Endometrium (tissue), 2 donors: ENCODE measurements around the gene RIPOR3.
"Not testable (repeated sequence)": the region's sequence is repeated elsewhere in the genome, so short reads cannot be mapped to it uniquely, and the experiment has no call there.

ENCODE experiments used
- FAIRE-seq: peaks from 2 replicates; lab custom pipeline; 2012; peaks lifted over from hg19 to GRCh38; lab: Jason Lieb, UNC
- donor health status: control.
- donor health status: control.

The RIPOR3 gene

GRCh38 chr20:50658804-50659380 is 32.5 kb downstream of the RIPOR3 start:
- no peak for FAIRE-seq

- FAIRE-seq, result peak; percentile 33
Measured at GRCh38 chr20:50655311-50655880, 35.9 kb downstream of the RIPOR3 start.

GRCh38 chr20:50654904-50655303 is 36.4 kb downstream of the RIPOR3 start:
- no peak for FAIRE-seq

- FAIRE-seq, result no peak
Measured at GRCh38 chr20:50652702-50653294, 38.5 kb downstream of the RIPOR3 start.

GRCh38 chr20:50651676-50652075 is 39.7 kb downstream of the RIPOR3 start:
- FAIRE-seq, result no peak

- FAIRE-seq, result no peak
Measured at GRCh38 chr20:50649590-50649989, 41.8 kb downstream of the RIPOR3 start.

GRCh38 chr20:50648651-50649050 is 42.7 kb downstream of the RIPOR3 start:
- no peak for FAIRE-seq

- FAIRE-seq, result no peak
Measured at GRCh38 chr20:50646483-50646996, 44.8 kb downstream of the RIPOR3 start.

GRCh38 chr20:50645253-50646068 is 45.9 kb downstream of the RIPOR3 start:
- FAIRE-seq, result peak; percentile 93

GRCh38 chr20:50642288-50642803 is 49.0 kb downstream of the RIPOR3 start:
- FAIRE-seq, result no peak

GRCh38 chr20:50641625-50642287 is 49.6 kb downstream of the RIPOR3 start:
- FAIRE-seq, result not testable (repeated sequence)

- not testable (repeated sequence) for FAIRE-seq
Measured at GRCh38 chr20:50639971-50640711, 51.2 kb downstream of the RIPOR3 start.

- not testable (repeated sequence) for FAIRE-seq
Measured at GRCh38 chr20:50638015-50638847, 53.1 kb downstream of the RIPOR3 start.

- no peak for FAIRE-seq
Measured at GRCh38 chr20:50636601-50637540, 54.5 kb downstream of the RIPOR3 start.

GRCh38 chr20:50635676-50636600 is 55.4 kb downstream of the RIPOR3 start:
- FAIRE-seq, result no peak

- FAIRE-seq, result no peak
Measured at GRCh38 chr20:50635014-50635557, 56.3 kb downstream of the RIPOR3 start.

- FAIRE-seq, result no peak
Measured at GRCh38 chr20:50634191-50634590, 57.2 kb downstream of the RIPOR3 start.

- no peak for FAIRE-seq
Measured at GRCh38 chr20:50633361-50633760, 58.0 kb downstream of the RIPOR3 start.
